Stimulated activated CD8-positive, alpha-beta memory T cell treated with anti-CD3 and anti-CD28 coated beads, Interleukin-7, amount 100 ng/mL, for 1 hour (primary cell): ENCODE data around the gene ZNF511.
"Not testable (repeated sequence)": the region's sequence is repeated elsewhere in the genome, so short reads cannot be mapped to it uniquely, and the experiment has no call there.

Experiments
- DNase-seq, 2 donors: peaks; one replicate each; pipeline ENCODE4 v3.0.0-alpha.2; 2020; ENCODE audit warnings: low read depth in 2 of 2

ZNF511 gene

GRCh38 chr10:133308421-133309099 lies at the start of gene ZNF511, which contains the start of gene TUBGCP2:
Gene ZNF511 (plus strand): TSS chr10:133308914. CDS start chr10:133308944, 30 bp downstream.
Gene TUBGCP2 (minus strand): TSS chr10:133308872. CDS start chr10:133302941, 5,931 bp downstream.
- peak; percentile 78 to 80 for DNase-seq

- no peak for DNase-seq
These were observed 49.1 kb upstream of the ZNF511 start for GRCh38 chr10:133259602-133259989.

GRCh38 chr10:133260895-133261725 lies 47.6 kb upstream of the ZNF511 start:
- no peak for DNase-seq

GRCh38 chr10:133261726-133262325 lies 46.9 kb upstream of the ZNF511 start:
- peak; percentile 72 to 75 for DNase-seq

- no peak for DNase-seq
These were observed 46.0 kb upstream of the ZNF511 start for GRCh38 chr10:133262696-133263095.

- DNase-seq, result no peak
These were observed 45.0 kb upstream of the ZNF511 start for GRCh38 chr10:133263674-133264073.

- DNase-seq, result no peak
These were observed 44.3 kb upstream of the ZNF511 start for GRCh38 chr10:133264461-133264860.

GRCh38 chr10:133265052-133265451 lies 43.7 kb upstream of the ZNF511 start:
- DNase-seq, result not testable (repeated sequence)

GRCh38 chr10:133266056-133266795 lies 42.5 kb upstream of the ZNF511 start:
- DNase-seq, result no peak

GRCh38 chr10:133267293-133267692 lies 41.4 kb upstream of the ZNF511 start:
- DNase-seq, result no peak

GRCh38 chr10:133267829-133268228 lies 40.9 kb upstream of the ZNF511 start:
- no peak for DNase-seq

- DNase-seq, result no peak
These were observed 40.2 kb upstream of the ZNF511 start for GRCh38 chr10:133268532-133268931.

GRCh38 chr10:133269367-133269766 lies 39.3 kb upstream of the ZNF511 start:
- no peak for DNase-seq

GRCh38 chr10:133270204-133270603 lies 38.5 kb upstream of the ZNF511 start:
- DNase-seq, result no peak

- no peak for DNase-seq
These were observed 37.9 kb upstream of the ZNF511 start for GRCh38 chr10:133270773-133271297.

GRCh38 chr10:133271521-133272300 lies 37.0 kb upstream of the ZNF511 start:
- DNase-seq, result no peak

- DNase-seq, result no peak
These were observed 36.3 kb upstream of the ZNF511 start for GRCh38 chr10:133272301-133272963.

GRCh38 chr10:133272964-133273420 lies 35.7 kb upstream of the ZNF511 start:
- no peak for DNase-seq

GRCh38 chr10:133273534-133274143 lies 35.1 kb upstream of the ZNF511 start:
- no peak for DNase-seq
